Muscle of arm (tissue), 12 donors: Measurements from ENCODE around the gene EXD3. TPM values are rescaled to one million over a fixed set of nuclear protein-coding genes. Genes with fewer than 3 reads are reported as not detected.
"Not testable (repeated sequence)": the region's sequence is repeated elsewhere in the genome, so short reads cannot be mapped to it uniquely, and the experiment has no call there.

ENCODE experiments used
- DNase-seq: peaks from one replicate; pipeline ENCODE4 v3.0.0-alpha.2; 2013
- polyA plus RNA-seq, 12 donors: library from polyadenylated mRNA; unstranded; fragments of 120-200 nt; gene quantifications; one replicate each; pipeline ENCODE4 v1.2.1, GENCODE V29; 2013; ENCODE audit not compliant: insufficient read length in 12 of 12

EXD3 gene
- polyA plus RNA-seq, 12 donors: 6.7 to 21.6 (median 11.6) TPM; not detected in 1

- no peak for DNase-seq
Observed at GRCh38 chr9:137393176-137394150, 29.5 kb downstream of the EXD3 start.

GRCh38 chr9:137392232-137393007, 30.5 kb downstream of the EXD3 start:
- DNase-seq: no peak

- DNase-seq: no peak
Observed at GRCh38 chr9:137391411-137391754, 31.6 kb downstream of the EXD3 start.

- DNase-seq: no peak
Observed at GRCh38 chr9:137390553-137391410, 32.2 kb downstream of the EXD3 start.

GRCh38 chr9:137389428-137389746, 33.6 kb downstream of the EXD3 start:
- no peak for DNase-seq

- DNase-seq: no peak
Observed at GRCh38 chr9:137388589-137389427, 34.2 kb downstream of the EXD3 start.

- DNase-seq: no peak
Observed at GRCh38 chr9:137387891-137388560, 34.9 kb downstream of the EXD3 start.

GRCh38 chr9:137387114-137387890, 35.7 kb downstream of the EXD3 start:
- DNase-seq: no peak

- not testable (repeated sequence) for DNase-seq
Observed at GRCh38 chr9:137386507-137387113, 36.4 kb downstream of the EXD3 start.

- no peak for DNase-seq
Observed at GRCh38 chr9:137385061-137385655, 37.8 kb downstream of the EXD3 start.

- DNase-seq: no peak
Observed at GRCh38 chr9:137383784-137384756, 38.9 kb downstream of the EXD3 start.

GRCh38 chr9:137383081-137383783, 39.7 kb downstream of the EXD3 start:
- DNase-seq: no peak

- DNase-seq: no peak
Observed at GRCh38 chr9:137382444-137383080, 40.4 kb downstream of the EXD3 start.

GRCh38 chr9:137381501-137382443, 41.2 kb downstream of the EXD3 start:
- DNase-seq: no peak

- DNase-seq: no peak
Observed at GRCh38 chr9:137380606-137381005, 42.4 kb downstream of the EXD3 start.
